Measurements from ENCODE around the gene PRADC1.
"Not testable (repeated sequence)": the region's sequence is repeated elsewhere in the genome, so short reads cannot be mapped to it uniquely, and the experiment has no call there.

PRADC1 gene

DNA sequence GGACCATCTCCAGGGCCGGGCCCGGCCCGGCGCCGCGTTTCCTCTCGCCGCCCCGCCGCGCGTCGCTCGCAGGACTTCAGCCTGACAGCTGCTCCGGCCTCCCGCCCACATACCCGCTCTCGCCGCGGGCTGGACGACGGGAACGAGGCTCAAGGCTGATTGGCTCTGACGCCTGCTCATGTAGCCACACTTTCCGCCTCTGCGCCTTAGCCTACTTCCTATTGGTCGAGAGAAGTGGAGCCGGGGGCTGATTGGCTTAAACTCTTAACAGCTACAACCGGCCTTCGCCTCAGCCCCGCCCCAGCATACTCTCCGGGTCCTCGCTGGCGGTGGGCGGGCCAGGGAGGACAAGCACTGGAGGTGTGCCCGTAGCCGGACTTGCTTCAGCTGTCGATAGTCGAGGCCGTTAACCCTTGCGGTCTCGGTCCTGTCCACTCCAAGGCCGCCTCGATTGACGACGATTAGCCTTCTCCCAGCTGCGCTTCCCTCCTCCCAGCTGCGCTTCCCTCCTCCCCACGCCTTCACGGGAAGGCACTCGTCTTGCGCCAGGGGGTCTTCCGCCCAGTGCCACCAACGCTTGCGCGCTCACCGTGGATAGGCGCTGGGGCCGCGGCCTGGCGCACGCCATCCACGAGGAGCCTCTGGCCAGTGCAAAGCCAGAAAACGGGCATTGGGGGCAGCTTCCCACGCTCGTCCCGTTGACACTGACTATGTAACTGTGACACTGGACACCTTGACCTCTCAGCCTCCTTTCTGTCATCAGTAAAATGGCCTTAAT is at the start of gene PRADC1:
Gene PRADC1, minus strand, starts transcription at position 86 of the 778 bp plus-strand sequence. Its CDS starts 79 bp downstream, at position 7.
- DNase-seq, result peak; percentile 99

DNA sequence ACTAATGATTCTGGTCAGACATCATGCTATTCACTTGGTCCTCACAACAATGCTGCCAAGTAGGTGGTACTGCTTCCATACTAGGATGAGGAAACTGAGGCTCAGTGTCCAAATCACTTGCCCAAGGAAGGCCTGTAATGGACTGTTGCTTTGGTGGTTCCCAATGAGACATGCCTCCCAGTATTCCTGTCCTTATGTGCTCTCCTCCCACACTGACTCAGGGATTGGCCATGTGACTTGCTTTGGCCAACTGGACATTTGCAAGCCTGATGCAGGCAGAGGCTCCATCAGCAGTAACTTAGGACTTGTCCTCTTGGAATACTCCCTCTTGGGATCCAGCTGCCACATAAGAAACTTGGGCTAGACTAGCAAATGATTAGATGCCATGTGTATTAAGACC is 48.2 kb upstream of the PRADC1 start:
- DNase-seq, result no peak

DNA sequence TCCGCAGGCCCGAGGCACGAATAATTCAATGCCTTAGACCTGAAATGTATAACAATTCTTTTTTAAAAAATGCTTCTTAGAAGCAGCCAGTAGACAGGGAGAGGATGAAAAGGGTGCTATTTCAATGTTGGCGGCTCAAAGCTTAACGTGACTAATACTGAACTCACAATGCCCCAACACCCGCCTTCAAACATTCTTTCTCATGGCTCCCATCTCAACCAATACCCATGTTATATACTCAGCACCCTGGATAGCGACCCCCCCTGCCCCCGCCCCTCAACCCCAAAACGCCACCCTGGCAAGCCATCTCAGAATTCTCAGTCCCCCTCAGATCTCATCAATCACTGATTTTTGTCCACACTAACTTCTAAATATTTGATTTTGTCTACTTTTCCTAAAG is 46.8 kb upstream of the PRADC1 start:
- no peak for DNase-seq

DNA sequence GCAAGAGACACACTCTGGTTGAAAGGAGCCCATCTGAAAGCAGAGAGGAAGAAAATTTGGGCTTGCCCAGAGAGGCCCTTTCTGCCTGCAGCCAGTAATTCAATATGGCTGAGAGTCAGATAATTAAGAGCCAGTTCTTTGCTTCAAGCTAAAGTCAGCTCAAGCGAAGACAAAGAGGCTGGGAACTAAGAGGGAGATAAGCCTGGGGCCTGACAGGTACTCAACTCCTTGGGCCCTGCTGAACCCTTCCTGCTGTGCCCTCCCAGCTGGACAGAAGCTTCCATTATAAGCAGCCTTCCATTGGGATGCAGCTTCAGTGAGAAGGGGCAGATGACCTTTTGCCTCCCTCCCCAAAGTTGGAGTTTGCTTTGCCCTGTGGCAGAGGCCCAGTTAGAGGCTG is 39.2 kb upstream of the PRADC1 start:
- no peak for DNase-seq

DNA sequence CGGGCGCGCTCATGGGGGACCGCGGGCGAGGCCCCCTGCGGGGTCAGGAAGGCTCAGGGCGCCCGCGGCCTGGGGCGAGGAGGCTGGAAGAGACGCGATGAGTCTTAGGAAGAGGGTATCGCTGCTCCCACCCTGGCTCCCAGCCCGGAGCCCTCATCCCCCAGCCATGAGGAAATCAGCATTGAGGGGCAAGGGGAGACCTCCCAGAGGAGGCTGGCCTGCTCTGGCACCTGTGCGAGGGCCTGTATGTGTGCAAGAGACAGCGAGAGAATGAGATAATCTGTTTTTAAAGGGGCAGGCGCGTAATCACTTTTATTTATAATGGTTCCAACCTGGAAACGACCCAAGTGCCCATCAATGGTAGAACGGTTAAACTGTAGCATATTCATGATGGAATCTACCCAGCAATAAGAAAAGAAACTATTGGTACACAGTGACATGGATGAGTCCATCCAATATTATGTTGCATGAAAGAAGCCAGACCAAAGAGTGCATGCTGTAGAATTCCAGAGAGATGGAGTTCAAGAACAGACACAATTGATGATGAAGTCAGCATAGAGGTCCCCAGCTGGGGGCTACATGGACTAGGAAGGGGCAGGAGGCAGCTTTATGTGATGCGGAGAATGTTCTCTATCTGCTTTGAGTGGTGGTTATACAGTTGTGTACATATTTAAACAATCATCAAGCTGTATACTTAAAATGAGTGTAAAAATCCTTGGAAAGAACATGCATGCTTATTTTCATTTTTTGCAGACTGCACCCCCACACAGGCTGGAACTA is 36.8 kb upstream of the PRADC1 start:
- DNase-seq, result no peak

DNA sequence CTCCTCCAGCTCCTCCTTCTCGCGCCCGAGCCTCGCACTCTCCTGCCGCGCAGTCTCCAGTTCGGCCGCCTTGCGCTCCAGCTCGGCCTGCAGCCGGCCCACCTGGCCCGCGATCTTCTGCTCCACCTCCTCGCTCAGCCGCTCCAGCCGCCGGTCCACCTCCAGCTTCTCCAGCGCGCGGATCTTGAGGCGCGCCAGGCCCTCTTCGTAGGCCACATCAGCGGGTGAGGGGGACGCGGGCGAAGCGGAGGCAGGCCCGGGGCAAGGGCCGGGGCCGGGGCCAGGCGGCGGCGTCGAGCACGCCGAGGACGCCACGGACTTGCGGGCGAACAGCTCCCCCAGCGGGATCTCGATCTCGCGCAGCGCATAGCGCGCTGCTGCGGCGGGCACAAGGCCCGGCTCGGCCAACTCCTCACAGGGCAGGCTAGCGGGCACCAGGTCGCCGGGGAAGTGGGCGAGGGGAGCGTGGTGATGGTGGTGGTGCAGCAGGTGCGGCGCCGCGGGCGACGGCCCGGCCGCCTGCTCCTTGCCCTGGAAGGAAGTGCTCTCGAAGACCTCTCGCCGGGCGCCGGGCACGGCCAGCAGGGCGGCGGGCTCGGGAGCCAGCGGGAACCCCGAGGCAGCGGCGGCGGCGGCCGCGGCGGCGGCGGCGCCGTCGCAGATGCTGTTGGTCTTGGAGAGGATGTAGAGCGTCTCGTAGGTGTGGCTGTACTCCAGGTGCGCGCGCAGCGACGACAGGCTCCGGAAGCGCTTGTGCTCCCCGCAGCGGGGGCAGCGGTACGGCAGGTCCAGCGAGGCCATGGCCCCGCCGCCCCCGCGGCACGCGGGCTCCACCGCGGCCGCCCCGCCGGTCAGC is 36.0 kb upstream of the PRADC1 start:
- peak; percentile 72 for DNase-seq

DNA sequence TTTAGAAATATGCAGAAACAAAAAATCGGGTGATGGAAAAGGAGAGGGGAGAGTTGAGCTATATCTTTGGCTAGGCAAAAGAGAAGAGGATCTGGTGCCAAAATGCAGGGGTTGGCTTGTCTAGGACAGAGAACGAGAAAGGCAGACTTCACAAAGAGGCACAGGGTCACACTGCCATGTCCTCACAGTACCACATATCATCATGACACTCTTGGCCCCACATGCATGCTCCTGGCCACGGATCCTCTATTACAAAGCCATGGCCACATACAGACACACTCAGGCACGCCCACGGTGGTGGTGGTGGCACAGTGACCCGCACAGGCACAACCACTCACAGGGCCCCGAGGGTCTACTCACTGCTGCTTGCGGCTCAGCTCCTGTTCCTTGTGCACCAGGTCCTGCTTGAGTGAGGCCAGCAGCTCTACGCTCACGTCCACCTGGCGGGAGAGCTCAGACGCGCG is 35.4 kb upstream of the PRADC1 start:
- DNase-seq, result peak; percentile 62

DNA sequence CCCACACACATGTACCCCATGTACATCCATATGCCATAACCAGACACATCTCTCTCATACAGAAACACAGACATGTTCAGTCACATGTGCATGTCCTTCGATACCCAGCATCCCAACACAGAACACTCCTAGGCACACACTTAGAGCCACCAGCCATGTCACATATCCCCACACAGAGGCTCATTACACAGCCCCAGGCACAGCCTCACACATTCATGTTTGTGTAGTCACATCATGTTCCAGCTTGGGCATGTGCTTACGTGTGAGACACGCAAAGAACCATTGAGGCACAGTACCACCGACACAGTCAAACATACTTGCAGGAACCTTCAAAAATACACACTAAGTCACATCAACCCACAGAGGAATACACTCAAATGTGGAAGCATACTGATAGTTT is 34.0 kb upstream of the PRADC1 start:
- no peak for DNase-seq

DNA sequence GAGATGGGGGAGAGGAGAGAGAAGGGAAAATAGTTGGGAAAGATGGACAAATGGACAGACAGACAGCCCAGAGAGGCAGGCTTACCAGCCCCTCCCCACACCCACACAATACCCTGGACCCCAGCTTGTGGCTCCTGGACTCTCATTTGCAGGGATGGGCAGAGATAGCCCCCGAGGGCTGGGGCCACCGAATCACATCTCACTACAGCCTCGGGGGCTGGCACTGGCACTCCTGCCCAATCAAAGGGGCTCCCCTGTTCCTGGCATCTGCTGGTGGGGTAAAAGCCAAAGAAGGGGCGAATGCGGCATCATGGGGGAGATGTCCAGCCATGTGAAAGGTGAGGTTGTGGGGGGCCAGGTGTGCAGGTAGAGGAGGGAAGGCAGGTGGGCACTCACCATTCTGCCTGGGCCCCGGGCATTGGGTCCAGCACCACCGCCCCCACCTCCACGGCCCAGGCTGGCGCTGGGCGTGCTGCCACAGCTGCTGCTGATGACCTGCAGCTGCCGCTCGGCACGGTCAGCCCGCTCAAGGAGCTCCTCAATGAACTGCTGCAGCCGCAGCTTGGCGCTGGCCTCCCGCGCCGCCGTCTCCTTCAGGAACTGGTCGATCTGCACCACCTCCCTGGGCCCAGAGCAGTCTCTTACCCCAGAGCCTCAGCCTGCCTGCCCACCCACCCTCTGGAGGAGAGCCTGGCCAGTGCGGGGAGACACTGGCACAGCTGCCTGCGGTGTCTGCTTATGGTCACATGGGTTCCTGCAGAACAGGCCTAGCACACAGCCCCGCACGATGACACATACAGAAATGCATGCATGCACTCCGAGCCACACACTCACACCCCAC is 33.2 kb upstream of the PRADC1 start:
- DNase-seq, result peak; percentile 17

DNA sequence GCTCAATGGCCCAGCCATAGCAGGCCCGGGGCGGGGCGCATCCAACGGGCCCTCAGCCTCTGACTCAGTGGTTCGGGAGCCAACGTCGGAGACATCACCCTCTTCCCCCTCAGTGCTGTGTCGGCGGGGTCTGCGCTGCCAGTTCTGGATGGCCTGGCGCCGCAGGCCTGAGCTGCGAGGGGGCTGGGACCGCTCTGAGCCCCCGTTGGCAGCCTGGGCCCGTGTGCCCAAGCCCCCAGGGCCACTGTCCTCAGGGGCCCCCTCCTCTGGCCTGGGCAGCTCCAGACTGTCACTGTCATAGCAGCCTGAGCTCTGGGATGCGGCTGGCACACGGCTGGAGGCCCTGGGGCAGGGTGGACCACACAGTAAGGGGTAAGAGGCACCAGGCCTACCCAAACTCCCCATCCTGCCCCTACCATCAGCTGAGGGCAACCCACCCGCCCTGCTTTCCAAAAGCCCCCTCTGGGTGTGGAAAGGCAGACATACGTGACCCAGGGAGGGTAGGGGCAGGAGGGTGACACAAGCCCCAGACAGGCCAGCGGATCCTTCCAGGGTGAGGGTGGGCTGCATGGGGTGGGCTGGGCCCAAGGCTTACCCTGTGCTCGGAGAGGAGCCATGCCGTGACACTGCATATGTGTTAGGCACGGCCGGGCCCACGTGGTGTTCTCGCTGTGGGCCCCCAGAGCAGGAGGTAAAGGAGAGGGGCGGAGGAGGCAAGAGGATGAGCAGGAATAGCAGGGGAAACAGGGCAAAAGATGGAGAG is 32.4 kb upstream of the PRADC1 start:
- no peak for DNase-seq

DNA sequence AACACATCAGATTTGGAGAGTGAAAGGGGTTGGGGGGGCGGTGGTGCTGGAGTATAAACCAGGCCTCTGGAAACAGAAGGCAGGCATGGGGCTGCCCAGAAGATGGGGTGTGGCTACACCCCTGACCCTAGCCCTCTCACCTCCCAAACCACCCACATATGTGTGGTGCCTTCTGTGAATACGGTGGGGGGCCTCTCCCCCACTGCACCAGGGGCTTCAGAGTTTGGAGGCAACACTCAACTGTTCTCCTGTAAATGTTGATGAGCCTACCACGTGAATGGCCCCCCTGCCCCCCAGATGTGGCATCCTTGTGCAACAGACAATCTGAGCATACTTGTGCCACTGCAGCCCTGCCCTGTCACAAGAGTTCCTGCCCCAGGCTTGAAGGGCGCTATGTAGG is 31.7 kb upstream of the PRADC1 start:
- DNase-seq, result no peak

DNA sequence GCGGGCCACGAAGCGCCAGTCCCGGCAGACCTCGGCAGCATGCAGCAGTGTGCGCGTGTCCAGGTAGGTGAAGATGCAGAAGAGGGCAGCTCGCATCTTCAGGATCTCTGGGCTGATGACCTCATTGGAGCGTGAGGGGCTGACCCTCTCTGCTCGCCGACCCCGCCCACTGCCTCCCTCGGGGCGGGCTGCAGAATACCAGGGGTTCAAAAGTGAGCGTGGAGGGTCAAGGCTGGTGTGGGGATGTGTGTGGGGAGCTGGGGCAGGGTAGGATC is 31.2 kb upstream of the PRADC1 start:
- no peak for DNase-seq

DNA sequence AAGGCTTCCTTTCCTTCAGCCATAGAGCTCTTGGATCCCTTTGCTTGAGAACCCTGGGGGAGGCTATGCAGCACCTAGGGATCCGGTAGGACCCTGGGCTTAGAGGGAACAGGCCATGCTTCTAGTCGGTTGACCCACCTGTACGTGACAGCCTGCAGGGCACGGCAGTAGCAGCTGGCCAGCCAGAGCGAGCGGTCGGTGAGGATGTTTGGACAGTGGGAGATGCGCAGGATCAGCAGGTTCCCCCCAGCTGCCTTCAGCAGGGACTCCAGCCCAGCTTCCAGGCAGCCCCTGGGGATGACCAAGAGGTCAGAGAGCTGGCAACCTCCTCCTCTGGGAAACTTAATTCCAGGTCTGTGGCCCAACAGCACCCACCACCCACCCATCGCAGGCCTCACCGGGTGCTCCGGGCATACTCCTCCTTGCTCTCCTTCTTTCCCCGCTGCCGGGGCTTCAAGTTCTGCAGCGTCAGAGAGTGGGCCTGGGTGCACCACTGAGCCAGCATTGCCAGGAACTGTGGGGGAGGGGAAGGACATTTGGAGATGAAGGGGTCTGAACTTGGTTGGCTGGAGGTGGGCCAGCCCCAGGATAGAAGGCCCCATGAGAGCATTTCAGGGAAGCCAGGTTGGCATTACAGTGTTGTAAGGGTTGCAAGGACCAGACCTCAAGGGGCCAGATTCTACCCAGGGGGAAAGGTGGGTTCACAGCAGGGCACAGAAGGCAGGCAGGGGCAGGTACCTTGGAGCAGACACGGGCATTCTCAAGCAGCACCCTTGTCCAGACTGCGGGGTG is 30.7 kb upstream of the PRADC1 start:
- no peak for DNase-seq

DNA sequence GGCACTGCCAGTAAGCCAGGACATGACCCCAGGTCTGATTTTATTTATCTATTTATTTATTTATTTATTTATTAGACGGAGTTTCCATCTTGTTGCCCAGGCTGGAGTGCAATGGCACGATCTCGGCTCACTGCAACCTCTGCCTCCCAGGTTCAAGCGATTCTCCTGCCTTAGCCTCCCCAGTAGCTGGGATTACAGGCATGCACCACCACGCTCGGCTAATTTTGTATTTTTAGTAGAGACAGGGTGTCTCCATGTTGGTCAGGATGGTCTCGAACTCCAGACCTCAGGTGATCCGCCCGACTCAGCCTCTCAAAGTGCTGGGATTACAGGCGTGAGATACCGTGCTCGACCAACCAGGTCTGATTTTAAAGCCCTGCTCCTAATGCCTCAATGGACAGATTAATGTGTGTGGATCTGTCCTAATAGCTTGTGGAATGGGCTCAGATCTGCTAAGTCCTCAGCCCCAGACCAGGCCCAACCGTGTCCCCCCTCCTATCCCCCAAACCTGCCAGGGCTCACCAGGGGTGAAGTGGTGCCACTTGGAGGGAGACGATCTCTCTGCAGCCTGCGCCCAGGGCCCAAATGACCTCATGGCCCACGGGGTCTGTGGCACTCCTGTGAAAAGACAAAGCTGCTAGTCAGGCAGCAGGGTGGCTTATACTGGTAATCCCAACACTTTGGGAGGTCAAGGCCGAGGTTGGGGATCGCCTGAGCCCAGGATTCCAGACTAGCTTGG is 29.8 kb upstream of the PRADC1 start:
- DNase-seq, result not testable (repeated sequence)

DNA sequence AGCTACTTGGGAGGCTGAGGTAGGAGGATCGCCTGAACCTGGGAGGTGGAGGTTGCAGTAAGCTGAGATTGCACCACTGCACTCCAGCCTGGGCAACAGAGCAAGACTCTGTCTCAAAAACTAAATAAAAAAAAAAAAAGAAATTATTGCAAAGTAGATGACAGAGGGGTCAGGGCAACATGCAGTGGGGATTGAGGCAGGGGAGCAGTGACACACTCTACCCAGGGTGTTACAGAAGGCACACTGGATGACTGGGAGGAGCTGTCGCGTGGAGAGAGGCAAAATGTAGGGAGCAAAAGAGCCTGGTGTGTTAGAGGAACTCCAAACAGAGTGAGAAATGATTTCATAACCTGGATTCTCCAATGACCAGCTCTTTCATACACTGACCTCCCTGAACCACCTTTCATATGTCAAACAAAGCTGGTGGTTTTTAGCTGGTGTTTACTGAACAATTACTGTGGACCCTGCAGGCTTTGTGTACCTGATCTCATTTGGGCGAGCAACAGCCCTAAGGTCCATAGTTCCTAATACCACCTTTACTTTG is 29.1 kb upstream of the PRADC1 start:
- no peak for DNase-seq

DNA sequence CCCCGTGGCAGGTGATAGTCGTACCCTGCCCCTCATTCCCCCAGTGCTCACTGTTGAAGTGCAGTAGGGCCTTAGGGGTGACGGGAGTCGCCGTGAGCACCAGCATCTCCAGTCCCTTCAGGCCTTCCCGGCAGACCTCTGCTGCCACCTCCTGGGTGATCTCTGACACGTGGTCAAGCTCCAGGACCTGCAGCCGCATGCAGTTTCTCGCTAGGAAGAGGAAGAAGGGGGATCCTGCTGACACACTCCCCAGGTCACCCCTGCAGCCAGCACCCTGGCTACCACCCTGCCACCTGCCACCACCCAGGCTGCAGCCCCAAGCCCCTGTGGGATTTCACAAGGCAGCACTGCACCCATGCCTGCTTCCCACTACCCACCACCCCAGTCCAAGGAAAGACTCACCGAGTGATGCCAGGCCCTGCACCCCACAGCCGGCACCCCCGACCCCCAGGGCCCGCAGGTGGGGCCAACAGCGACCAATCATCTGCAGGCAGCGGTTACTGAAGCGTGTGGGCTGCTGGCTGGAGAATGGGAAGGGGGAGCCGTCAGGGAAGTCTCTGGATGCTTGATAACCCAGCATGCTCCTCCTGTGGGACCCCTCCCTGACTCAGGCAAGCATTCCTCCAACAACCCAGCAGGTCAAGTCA is 27.4 kb upstream of the PRADC1 start:
- no peak for DNase-seq

DNA sequence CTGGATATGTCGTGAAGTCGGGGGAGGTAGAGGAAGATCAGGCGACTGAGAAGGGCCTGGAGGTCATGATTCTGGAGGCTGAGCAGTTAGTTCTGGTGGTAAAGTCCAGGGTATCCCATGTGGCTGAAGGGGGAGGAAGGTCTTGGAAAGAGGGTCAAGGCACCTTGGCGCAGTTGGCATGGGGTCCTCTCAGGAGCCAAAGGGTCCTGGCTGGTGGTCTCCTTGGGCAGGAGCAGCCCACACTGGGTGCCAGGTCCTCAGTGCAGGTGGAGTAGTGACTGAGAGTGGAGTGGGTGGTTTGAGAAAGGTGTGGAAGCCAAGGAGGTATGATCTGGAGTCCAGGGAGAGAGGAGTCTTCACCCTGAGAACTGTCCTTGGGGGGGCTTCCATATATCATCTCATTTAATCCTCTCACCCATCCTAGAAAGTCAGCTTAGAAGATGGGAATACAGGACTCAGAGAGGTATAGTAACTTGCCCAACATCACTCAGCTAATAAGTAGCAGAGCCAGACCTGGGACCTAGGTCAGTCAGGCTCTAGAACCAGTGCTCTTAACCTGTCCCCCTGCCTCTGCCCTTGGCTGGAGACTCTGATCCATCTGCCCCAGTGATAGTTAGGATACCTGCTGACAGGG is 26.8 kb upstream of the PRADC1 start:
- DNase-seq, result no peak

DNA sequence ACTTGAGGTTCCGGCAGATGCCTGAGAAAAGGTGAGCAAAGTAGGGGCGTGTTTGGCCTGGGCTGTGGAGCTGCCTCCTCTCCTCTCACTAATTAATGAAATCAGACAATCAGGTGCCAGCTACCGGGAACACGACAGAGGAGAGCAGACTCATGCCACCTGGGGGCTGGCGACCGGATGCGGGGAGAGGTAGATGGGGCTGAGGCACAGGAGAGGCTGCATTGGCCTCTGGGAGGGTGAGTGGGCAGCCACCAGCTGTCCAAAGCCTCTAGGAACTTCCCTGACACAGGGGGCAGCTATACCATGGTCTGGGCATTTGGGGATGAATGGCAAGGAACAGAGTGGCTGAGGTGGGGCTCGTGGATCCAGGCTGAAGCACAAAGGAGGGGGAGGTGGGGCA is 26.2 kb upstream of the PRADC1 start:
- no peak for DNase-seq

DNA sequence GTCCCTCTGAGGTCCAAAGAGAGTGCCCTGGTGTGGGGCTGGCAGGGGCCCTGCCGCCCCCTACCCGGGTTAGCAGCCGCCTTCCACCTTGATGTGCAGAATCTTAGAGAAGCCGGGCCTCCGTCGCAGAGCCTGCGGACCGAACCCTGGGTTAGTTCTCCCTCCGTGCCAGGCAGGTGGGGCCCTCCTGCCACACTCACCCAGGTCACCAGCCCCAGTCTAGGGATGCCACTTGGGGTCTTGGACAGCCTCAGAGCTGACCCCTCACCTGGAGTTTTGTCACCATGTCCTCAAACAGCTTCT is 25.8 kb upstream of the PRADC1 start:
- DNase-seq, result no peak

Measured in DMS79 (cell line).